B cell (primary cell): ENCODE results near the gene NRL.

ENCODE experiments used
- EZH2 ChIP-seq: IDR thresholded peaks from 2 replicates; pipeline ENCODE4 v1.6.1; 2012; ENCODE audit warnings: borderline replicate concordance, low read depth, mild to moderate bottlenecking, moderate library complexity, low read length; ENCODE audit not compliant: insufficient read depth, poor library complexity, severe bottlenecking
- TF ChIP-seq, protein P1 (sequence below): fragments of 200-600 bp; IDR thresholded peaks from one replicate; pipeline ENCODE4 v1.8.0; 2022; ENCODE audit warnings: antibody characterized with exemption, mild to moderate bottlenecking

DNA sequence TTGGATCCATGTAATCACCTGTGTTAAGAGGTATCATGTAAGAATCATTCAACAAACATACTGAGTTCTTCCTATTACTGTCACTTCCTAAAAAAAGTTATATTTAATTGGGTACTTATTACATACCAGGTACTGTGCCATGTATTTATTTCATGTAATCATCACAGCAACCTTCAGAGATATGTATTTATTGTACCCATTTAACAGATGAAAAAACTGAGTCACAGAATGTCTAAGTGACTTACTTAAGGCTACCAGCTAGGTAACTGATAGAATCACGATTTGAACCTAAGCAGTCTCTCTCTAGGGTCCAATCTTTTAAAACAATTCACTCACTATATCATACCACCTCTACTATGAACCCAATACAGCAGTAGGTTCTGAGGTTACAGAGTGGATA lies 29.7 kb upstream of the NRL start:
- TF ChIP-seq, protein P1, sequence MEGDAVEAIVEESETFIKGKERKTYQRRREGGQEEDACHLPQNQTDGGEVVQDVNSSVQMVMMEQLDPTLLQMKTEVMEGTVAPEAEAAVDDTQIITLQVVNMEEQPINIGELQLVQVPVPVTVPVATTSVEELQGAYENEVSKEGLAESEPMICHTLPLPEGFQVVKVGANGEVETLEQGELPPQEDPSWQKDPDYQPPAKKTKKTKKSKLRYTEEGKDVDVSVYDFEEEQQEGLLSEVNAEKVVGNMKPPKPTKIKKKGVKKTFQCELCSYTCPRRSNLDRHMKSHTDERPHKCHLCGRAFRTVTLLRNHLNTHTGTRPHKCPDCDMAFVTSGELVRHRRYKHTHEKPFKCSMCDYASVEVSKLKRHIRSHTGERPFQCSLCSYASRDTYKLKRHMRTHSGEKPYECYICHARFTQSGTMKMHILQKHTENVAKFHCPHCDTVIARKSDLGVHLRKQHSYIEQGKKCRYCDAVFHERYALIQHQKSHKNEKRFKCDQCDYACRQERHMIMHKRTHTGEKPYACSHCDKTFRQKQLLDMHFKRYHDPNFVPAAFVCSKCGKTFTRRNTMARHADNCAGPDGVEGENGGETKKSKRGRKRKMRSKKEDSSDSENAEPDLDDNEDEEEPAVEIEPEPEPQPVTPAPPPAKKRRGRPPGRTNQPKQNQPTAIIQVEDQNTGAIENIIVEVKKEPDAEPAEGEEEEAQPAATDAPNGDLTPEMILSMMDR: no peak
- no peak for TF ChIP-seq EZH2
